Left renal cortex interstitium (tissue), 4 donors: ENCODE results near the gene CCNQ. TPM values are rescaled to one million over a fixed set of nuclear protein-coding genes. Genes with fewer than 3 reads are reported as not detected.
"Not testable (repeated sequence)": the region's sequence is repeated elsewhere in the genome, so short reads cannot be mapped to it uniquely, and the experiment has no call there.

Source experiments
- DNase-seq, 4 donors: peaks; one replicate each; pipeline ENCODE4 v3.0.0-alpha.2; 2013; ENCODE audit warnings: low read depth in 4 of 4, low spot score in 2 of 4, missing footprints in 1 of 4
- polyA plus RNA-seq, 4 donors: library from polyadenylated mRNA; unstranded; fragments of 120-200 nt; gene quantifications; one replicate each; pipeline ENCODE4 v1.2.1, GENCODE V29; 2013; ENCODE audit not compliant: insufficient read length in 4 of 4

The CCNQ gene
- polyA plus RNA-seq, 4 donors = 15.4 to 24.1 (median 19.0) TPM

- no peak for DNase-seq
Observed at GRCh38 chrX:153624196-153625091, 25.5 kb upstream of the CCNQ start.

GRCh38 chrX:153623310-153624029 lies 24.5 kb upstream of the CCNQ start:
- no peak for DNase-seq

GRCh38 chrX:153622661-153623309 lies 23.8 kb upstream of the CCNQ start:
- DNase-seq = no peak

GRCh38 chrX:153621949-153622598 lies 23.1 kb upstream of the CCNQ start:
- DNase-seq = no peak

GRCh38 chrX:153620576-153620975 lies 21.6 kb upstream of the CCNQ start:
- no peak for DNase-seq

GRCh38 chrX:153614818-153615217 lies 15.9 kb upstream of the CCNQ start:
- no peak for DNase-seq

- DNase-seq = no peak
Observed at GRCh38 chrX:153612413-153612812, 13.5 kb upstream of the CCNQ start.

- DNase-seq = no peak
Observed at GRCh38 chrX:153611298-153612095, 12.6 kb upstream of the CCNQ start.

- no peak for DNase-seq
Observed at GRCh38 chrX:153610836-153611213, 11.9 kb upstream of the CCNQ start.

GRCh38 chrX:153609917-153610835 lies 11.2 kb upstream of the CCNQ start:
- DNase-seq = peak in 2 of 4 donors; percentile 50 to 59

- DNase-seq = no peak
Observed at GRCh38 chrX:153608806-153609205, 9.9 kb upstream of the CCNQ start.

GRCh38 chrX:153608376-153608775 lies 9.4 kb upstream of the CCNQ start:
- DNase-seq = no peak

- DNase-seq = no peak
Observed at GRCh38 chrX:153606503-153606902, 7.6 kb upstream of the CCNQ start.

GRCh38 chrX:153604666-153605380 lies 5.9 kb upstream of the CCNQ start:
- DNase-seq = not testable (repeated sequence)

- no peak for DNase-seq
Observed at GRCh38 chrX:153603131-153603656, 4.3 kb upstream of the CCNQ start.

GRCh38 chrX:153602601-153603000 lies 3.7 kb upstream of the CCNQ start:
- DNase-seq = no peak

- DNase-seq = no peak
Observed at GRCh38 chrX:153601511-153602110, 2.7 kb upstream of the CCNQ start.

GRCh38 chrX:153600921-153601320 lies 2.0 kb upstream of the CCNQ start:
- no peak for DNase-seq
